Common myeloid progenitor, CD34-positive (primary cell): ENCODE data around the gene ACTA1.
A peak's percentile ranks its signal among the peaks of the same experiment; 100 is the strongest.

ENCODE experiments used
- CTCF ChIA-PET: fragments of 350-600 bp; sonication (Branson Sonifier 250); formaldehyde crosslinking; loops from one replicate; lab custom pipeline; 2021; ENCODE audit warnings: antibody characterized with exemption; lab: Charles Lee
- POLR2A ChIA-PET: fragments of 350-600 bp; sonication (Branson Sonifier 250); formaldehyde crosslinking; loops from one replicate; lab custom pipeline; 2021; ENCODE audit warnings: antibody characterized with exemption; lab: Charles Lee
- DNase-seq, 3 donors: peaks; one replicate each; pipeline versions ENCODE4 v3.0.0 to v3.0.0-alpha.2; 2013
- H3K27ac ChIP-seq, 2 experiments: 1 replicate in 1 of 2; 2 replicates in 1 of 2; pipeline ENCODE4 v1.7.0; 2013; ENCODE audit warnings: inconsistent platforms in 2 of 2, low read length in 2 of 2, mild to moderate bottlenecking in 2 of 2, low read depth in 1 of 2, moderate library complexity in 1 of 2; ENCODE audit not compliant: severe bottlenecking in 2 of 2, insufficient read depth in 1 of 2, poor library complexity in 1 of 2
- H3K27me3 ChIP-seq, 5 experiments: replicated peaks in 2 of 5; 1 replicate in 3 of 5; 2 replicates in 2 of 5; pipeline versions ENCODE4 v1.6.1 to v1.7.0; 2013; ENCODE audit warnings: low read length in 4 of 5, mild to moderate bottlenecking in 2 of 5, moderate library complexity in 2 of 5, inconsistent platforms in 1 of 5; ENCODE audit not compliant: insufficient read depth in 5 of 5, control insufficient read depth in 4 of 5
- H3K36me3 ChIP-seq, 4 experiments: 1 replicate in 2 of 4; 2 replicates in 2 of 4; pipeline versions ENCODE4 v1.6.1 to v1.7.0; 2013; ENCODE audit warnings: low read length in 3 of 4, control low read depth in 1 of 4, mild to moderate bottlenecking in 1 of 4; ENCODE audit not compliant: control insufficient read depth in 4 of 4, insufficient read depth in 4 of 4
- H3K4me1 ChIP-seq, 4 experiments: 1 replicate in 3 of 4; 2 replicates in 1 of 4; pipeline versions ENCODE4 v1.6.1 to v1.7.1; 2013; ENCODE audit warnings: low read length in 3 of 4, mild to moderate bottlenecking in 3 of 4, control low read depth in 1 of 4, inconsistent platforms in 1 of 4, moderate library complexity in 1 of 4; ENCODE audit not compliant: control insufficient read depth in 4 of 4, insufficient read depth in 4 of 4; ENCODE audit errors: control extremely low read depth in 1 of 4
- H3K4me3 ChIP-seq, 7 experiments: 1 replicate in 4 of 7; 2 replicates in 3 of 7; pipeline versions ENCODE4 v1.5.1 to v1.7.0; 2013; ENCODE audit warnings: mild to moderate bottlenecking in 7 of 7, low read length in 6 of 7, moderate library complexity in 6 of 7, inconsistent platforms in 2 of 7, low read depth in 2 of 7, control low read depth in 1 of 7; ENCODE audit not compliant: insufficient read depth in 4 of 7, control insufficient read depth in 1 of 7; ENCODE audit errors: extremely low read depth in 1 of 7
- H3K9me3 ChIP-seq, 5 experiments: 1 replicate in 4 of 5; 2 replicates in 1 of 5; pipeline versions ENCODE4 v1.6.1 to v1.7.1; 2013; ENCODE audit warnings: low read length in 4 of 5, mild to moderate bottlenecking in 2 of 5, inconsistent platforms in 1 of 5, low read depth in 1 of 5, moderate library complexity in 1 of 5; ENCODE audit not compliant: control insufficient read depth in 4 of 5, insufficient read depth in 2 of 5; ENCODE audit errors: control extremely low read depth in 1 of 5
- WGBS: methylation state at CpG from one replicate; pipeline ENCODE4 v1.1.5; 2013; ENCODE audit not compliant: insufficient coverage; 5-methylcytosine and 5-hydroxymethylcytosine counted together

Gene ACTA1

DNA sequence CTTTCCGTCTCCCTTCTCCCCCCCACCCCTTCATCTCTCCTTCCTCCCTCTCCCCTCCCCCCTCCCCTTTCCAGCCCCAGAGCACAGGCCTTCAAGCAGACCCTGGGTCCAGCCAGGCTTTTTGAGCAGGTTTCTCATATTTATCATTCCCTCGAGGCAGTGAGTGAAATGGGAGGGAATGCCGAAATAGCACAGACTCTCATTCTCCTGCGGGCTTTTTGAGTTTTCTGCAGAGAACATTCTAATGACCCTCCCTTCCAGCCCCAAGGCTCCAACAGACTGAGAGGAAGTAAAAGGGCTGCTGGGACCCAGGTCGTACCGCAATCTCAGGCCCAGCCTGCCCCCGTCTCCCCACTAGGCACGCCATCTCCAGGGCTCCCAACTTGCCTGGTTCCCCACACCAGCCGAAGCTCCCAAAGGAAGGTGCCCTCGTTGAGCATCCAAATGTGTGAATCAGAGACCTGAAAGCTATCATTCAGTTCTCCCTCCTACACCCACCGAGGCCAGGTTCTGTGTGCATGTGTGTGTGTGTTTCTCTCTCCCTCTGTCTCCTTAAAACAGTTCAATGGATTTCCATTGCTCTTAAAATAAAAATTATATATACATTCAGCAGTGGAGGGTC lies 22.3 kb downstream of the ACTA1 start:
- DNase-seq, result no peak
- CTCF ChIA-PET, result no interaction called here
- WGBS, result 38% methylated on average over 2 of the region's 11 CpGs

GRCh38 chr1:229410692-229411433 lies 23.0 kb downstream of the ACTA1 start:
- ChIA-PET POLR2A (interaction anchor here (0.6 kb wide), 1 partner anchor 47 kb away, joined by 3 read pairs; no protein-coding TSS in a partner anchor), CTCF (interaction anchor here (1.1 to 1.2 kb wide), 2 partner anchors 10 kb away, joined by 4 to 6 read pairs; no protein-coding TSS in a partner anchor)
- WGBS, result 57% methylated on average over 9 of the region's 14 CpGs
- H3K27me3 ChIP-seq, result peaks cover 4 to 54% (median 28%) of the 10 kb centered on the region in 5 experiments
- no peaks in the 10 kb centered on the region for H3K9me3 ChIP-seq
- peak overlapping the region in 2 of 7 experiments; percentile 8 to 43 for H3K4me3 ChIP-seq
- no peak overlapping the region for H3K27ac ChIP-seq
- DNase-seq, result peak; percentile 36 to 78 (median 74)
- no peaks in the 10 kb centered on the region for H3K36me3 ChIP-seq
- peaks cover 4 to 30% (median 29%) of the 10 kb centered on the region in 4 experiments for H3K4me1 ChIP-seq

More for the DNA sequence above, 22.3 kb downstream of the ACTA1 start:
- Histone ChIP-seq H3K4me1 (peaks cover 4 to 30% (median 29%) of the 10 kb centered on the region in 4 experiments), H3K27ac (no peak overlapping the region), H3K9me3 (no peaks in the 10 kb centered on the region), H3K4me3 (no peak overlapping the region), H3K36me3 (no peaks in the 10 kb centered on the region), H3K27me3 (peaks cover 2 to 48% (median 28%) of the 10 kb centered on the region in 5 experiments)
- POLR2A ChIA-PET, result interaction anchor here (0.6 kb wide), 1 partner anchor 48 kb away, joined by 3 read pairs; no protein-coding TSS in a partner anchor

DNA sequence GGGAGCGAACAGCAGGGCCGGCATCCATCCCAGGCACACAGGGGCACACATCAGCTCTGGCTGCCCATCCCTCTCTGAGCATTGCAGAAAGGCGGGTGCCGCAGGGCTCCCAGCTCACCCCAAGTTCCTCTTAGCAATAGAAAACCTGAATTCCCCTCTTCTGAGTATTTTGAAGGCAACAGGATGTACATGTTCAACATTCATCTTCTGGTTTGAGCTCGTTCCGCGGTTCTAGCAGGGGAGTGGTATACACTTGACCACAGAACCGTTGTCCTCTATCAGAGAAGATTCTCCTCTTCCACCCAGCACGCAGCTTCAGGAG lies 23.6 kb downstream of the ACTA1 start:
- ChIA-PET CTCF (interaction anchor here (0.9 to 1.3 kb wide), 4 partner anchors 9 to 154 kb away, joined by 4 to 6 read pairs (median 4); no protein-coding TSS in a partner anchor), POLR2A (no interaction called here)
- DNase-seq, result peak in 2 of 3 donors; percentile 73 to 75
- Histone ChIP-seq H3K4me1 (peaks cover 4 to 30% (median 29%) of the 10 kb centered on the region in 4 experiments), H3K9me3 (no peaks in the 10 kb centered on the region), H3K36me3 (no peaks in the 10 kb centered on the region), H3K27me3 (peaks cover 4 to 59% (median 28%) of the 10 kb centered on the region in 5 experiments), H3K4me3 (peak overlapping the region in 2 of 7 experiments; percentile 8 to 43), H3K27ac (no peak overlapping the region)
- WGBS, result 7% methylated on average over 9 of the region's 9 CpGs

DNA sequence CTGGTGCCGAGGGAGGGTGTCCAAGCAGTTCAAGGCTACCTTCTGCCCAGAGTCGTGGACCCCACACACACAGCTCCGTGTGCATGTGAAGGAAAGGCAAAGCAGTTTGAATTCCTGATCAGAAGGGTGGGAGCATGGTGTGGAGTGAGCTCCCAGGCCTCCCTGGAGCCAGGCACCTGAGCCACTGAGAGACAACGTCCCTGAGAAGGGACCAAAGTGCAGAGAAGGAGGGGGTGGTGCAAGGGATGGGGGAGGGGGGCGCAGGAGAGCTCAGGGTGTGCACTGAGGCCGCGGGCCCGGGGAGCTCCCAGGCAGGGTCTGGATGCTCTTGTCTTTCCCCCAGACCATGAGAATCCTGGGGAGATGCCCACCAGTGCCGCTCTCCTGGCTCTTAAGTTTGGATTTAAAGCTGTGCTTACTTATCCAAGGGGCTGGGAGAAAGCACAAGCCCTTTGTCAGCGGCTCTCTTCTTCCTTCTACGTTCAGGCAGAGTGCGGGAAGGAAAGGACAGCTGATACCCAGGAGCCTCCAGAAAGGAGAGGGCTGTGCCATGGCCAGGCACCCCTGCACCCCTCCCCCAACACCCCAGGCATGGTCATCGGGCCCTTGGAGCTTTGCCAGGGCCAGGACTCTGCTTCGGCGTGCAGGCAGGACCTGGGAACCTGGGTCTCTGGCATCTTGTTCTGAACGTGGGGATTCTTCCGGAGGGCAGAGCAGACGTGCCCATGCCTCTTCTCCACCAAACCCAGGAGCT lies 24.1 kb downstream of the ACTA1 start:
- Histone ChIP-seq H3K9me3 (no peaks in the 10 kb centered on the region), H3K27me3 (peaks cover 4 to 63% (median 28%) of the 10 kb centered on the region in 5 experiments), H3K4me3 (peak overlapping the region in 1 of 7 experiments; percentile 5), H3K4me1 (peaks cover 4 to 30% (median 29%) of the 10 kb centered on the region in 4 experiments), H3K27ac (no peak overlapping the region), H3K36me3 (no peaks in the 10 kb centered on the region)
- WGBS, result 28% methylated on average over 11 of the region's 18 CpGs
- ChIA-PET CTCF (interaction anchor here (0.7 to 1.4 kb wide), 6 partner anchors 9 to 153 kb away, joined by 3 to 6 read pairs (median 4); no protein-coding TSS in a partner anchor), POLR2A (no interaction called here)
- no peak for DNase-seq

- H3K4me1 ChIP-seq, result peaks cover 4 to 30% (median 29%) of the 10 kb centered on the region in 4 experiments
- no peak overlapping the region for H3K27ac ChIP-seq
- POLR2A ChIA-PET, result no interaction called here
- no peaks in the 10 kb centered on the region for H3K9me3 ChIP-seq
- 72% methylated on average over 6 of the region's 8 CpGs for WGBS
- no peaks in the 10 kb centered on the region for H3K36me3 ChIP-seq
- no peak overlapping the region for H3K4me3 ChIP-seq
- H3K27me3 ChIP-seq, result peaks cover 4 to 74% (median 28%) of the 10 kb centered on the region in 5 experiments
- CTCF ChIA-PET, result interaction anchor here (1.4 to 1.6 kb wide), 3 partner anchors 9 to 64 kb away, joined by 3 read pairs; no protein-coding TSS in a partner anchor
- DNase-seq, result no peak
Observed at GRCh38 chr1:229408458-229409037, 25.3 kb downstream of the ACTA1 start.

GRCh38 chr1:229407206-229408026 lies 26.5 kb downstream of the ACTA1 start:
- ChIA-PET CTCF (interaction anchor here (1.5 to 1.6 kb wide), 2 partner anchors 10 to 64 kb away, joined by 3 read pairs; no protein-coding TSS in a partner anchor), POLR2A (no interaction called here)
- peaks cover 4 to 77% (median 28%) of the 10 kb centered on the region in 5 experiments for H3K27me3 ChIP-seq
- peaks cover 4 to 30% (median 29%) of the 10 kb centered on the region in 4 experiments for H3K4me1 ChIP-seq
- DNase-seq, result peak in 2 of 3 donors; percentile 33 to 34
- H3K27ac ChIP-seq, result no peak overlapping the region
- no peaks in the 10 kb centered on the region for H3K36me3 ChIP-seq
- H3K9me3 ChIP-seq, result no peaks in the 10 kb centered on the region
- peak overlapping the region in 5 of 7 experiments; percentile 25 to 63 (median 56) for H3K4me3 ChIP-seq
- WGBS, result 3% methylated on average over 61 of the region's 68 CpGs
